GM21619 (cell line): ENCODE data around the gene TMEM168.
"Not testable (repeated sequence)": the region's sequence is repeated elsewhere in the genome, so short reads cannot be mapped to it uniquely, and the experiment has no call there.

Source experiments
- ATAC-seq: cut with Tn5 transposase; IDR thresholded peaks from one replicate; pipeline ENCODE4 v1.9.1; 2021; ENCODE audit not compliant: unreplicated experiment

TMEM168 gene

DNA sequence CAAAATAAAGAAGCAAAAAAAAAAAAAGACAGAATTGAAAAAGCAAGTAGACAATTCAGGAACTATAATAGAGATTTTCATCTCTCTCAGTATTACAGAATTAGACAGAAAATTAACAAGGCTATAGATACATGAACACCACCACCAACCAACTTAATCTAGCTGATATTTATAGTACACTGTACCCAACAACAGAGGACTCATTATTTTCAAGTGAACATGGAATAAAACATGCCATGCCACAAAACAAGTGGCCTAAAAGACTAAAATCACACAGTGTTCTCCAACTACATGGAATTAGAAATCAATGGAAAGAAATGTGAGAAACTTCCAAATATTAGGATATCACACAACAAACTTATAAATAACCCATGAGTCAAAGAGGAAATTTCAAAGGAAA lies 9.1 kb downstream of the TMEM168 start:
- ATAC-seq = no peak

DNA sequence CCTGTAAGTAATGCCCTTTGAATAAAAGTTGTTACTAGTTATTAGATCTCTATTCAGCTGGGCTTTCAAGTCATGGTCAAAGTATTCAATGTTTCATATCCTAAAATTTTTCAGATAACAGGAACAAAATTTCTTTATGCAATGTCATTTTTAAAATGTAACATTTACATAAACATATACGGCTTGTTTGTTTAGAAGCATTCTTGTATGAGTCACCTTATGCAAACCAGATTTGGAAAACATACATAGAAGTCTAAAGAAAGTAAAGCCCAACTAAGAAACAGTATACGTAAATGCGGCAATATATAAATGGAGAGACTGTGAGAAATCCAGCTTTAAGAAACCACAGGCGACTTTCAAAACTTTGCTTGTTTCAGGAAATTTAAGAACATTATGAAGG lies 10.5 kb downstream of the TMEM168 start:
- ATAC-seq = no peak

- no peak for ATAC-seq
Observed at GRCh38 chr7:112777406-112777805, 12.8 kb downstream of the TMEM168 start.

- ATAC-seq = no peak
Observed at GRCh38 chr7:112771166-112771565, 19.0 kb downstream of the TMEM168 start.

GRCh38 chr7:112770051-112770450 lies 20.1 kb downstream of the TMEM168 start:
- no peak for ATAC-seq

DNA sequence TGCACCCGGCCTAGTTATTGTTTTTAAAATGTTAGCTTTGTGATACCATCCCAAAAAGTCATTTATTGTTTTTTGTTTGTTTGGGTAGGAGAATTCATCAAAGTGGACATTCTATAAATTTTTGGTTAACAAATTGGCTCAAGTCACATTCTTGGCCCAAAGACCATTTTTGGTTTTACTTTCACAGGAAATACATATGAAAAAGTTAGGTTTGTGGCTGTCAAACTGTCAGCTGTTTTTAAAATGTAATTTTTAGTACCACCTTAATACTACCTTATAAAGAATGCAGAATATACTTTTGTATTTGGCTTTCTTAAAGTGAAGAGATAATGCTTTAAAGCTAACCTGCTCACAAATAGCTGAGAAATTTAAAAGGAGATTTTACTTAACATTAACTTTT lies 25.1 kb downstream of the TMEM168 start:
- no peak for ATAC-seq

GRCh38 chr7:112763996-112764395 lies 26.2 kb downstream of the TMEM168 start:
- ATAC-seq = no peak

GRCh38 chr7:112763298-112763697 lies 26.9 kb downstream of the TMEM168 start:
- ATAC-seq = no peak

DNA sequence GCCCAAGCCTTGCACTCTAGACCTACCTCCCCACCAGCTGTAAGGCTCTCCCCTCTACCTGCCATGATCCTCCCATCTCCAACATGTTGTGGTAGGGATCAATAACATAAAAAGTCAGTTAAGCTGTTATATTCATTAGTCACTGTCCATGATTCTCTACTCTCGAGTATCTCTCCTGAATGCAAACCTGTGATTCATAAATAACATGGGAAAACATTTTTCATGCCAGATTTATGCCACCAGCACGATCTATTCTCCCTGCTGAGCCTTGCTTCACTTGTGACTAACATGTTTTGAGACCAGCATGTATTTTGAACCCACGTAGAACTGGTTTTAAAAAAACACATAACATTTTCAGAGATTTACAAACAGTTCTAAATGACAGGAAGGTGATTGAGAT lies 30.3 kb downstream of the TMEM168 start:
- ATAC-seq = no peak

DNA sequence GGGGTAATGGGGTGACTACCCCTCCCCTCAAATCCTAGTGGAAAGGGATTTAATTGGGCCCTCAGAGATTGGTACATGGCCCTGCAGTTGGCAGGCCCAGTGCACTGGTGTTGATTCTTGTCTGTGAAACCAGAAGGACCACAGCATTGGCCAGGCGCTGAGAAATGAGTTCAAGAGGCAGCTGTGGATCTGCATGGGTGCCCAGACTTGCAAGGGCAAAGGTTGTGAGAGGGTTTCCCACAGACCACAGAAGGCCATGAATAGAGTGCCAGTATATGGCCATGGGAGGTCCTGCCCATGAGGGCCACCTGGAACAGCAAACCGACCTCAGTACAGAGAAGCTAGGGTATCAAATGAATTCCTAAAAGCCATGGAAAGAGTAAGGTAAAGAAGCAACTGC lies 32.9 kb downstream of the TMEM168 start:
- ATAC-seq = no peak

DNA sequence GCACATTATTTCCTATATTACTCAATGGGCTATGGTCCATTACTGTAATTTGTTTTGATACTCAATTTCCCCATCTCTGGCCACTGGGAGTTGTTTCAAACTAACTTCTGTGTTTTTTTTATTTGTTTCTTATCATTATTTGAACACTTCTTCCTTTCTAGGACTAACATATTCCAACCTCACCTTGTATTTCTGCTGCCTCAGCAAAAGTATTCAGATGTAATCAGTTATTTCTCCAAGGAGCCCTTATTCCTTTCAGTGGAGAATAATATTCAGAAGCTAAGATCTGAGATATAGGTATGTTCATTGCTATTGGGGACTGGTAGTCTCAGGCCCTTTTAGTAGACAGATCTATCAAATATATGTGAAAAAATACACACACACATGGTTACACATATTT lies 36.9 kb downstream of the TMEM168 start:
- no peak for ATAC-seq

GRCh38 chr7:112752576-112752975 lies 37.6 kb downstream of the TMEM168 start:
- ATAC-seq = no peak

GRCh38 chr7:112749775-112750174 lies 40.4 kb downstream of the TMEM168 start:
- ATAC-seq = no peak

GRCh38 chr7:112748381-112748780 lies 41.8 kb downstream of the TMEM168 start:
- no peak for ATAC-seq

DNA sequence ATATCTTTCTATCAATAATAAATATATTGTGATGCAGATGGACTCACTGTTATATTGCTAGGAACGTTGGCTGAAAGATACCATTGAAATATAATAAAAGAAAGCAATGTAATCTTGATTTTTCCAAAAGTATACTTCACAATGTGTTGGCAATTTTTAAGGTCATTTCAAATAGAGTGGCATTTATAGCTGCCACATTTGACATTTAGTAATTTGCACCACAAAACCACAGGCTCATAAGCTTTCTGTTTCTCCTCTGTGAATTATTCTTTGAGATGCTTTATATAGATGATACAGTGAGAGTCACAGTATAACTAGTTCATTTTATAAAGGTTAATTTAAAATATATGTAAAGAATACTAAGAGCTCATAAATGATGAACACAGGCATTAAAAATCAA lies 44.6 kb downstream of the TMEM168 start:
- no peak for ATAC-seq

DNA sequence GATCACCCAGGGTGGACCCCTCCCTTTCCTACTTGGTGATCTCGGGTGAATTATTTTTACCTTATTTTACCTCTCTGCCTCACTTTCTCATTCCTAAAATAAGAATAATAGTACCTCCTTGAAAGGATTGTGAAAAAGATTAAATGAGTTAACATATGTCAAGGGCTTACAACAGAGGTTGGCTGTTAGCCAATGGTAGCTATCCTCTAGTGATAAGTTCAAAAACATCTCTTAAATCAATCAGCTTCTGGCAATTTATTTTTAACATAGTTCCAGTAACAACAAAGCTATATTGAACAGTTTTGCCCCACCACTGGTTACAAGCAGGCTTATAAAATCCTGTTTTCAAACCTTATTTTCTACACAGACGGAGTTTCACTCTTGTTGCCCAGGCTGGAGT lies 45.4 kb downstream of the TMEM168 start:
- ATAC-seq = no peak

GRCh38 chr7:112743811-112744210 lies 46.4 kb downstream of the TMEM168 start:
- ATAC-seq = no peak

- no peak for ATAC-seq
Observed at GRCh38 chr7:112740667-112741066, 49.5 kb downstream of the TMEM168 start.

DNA sequence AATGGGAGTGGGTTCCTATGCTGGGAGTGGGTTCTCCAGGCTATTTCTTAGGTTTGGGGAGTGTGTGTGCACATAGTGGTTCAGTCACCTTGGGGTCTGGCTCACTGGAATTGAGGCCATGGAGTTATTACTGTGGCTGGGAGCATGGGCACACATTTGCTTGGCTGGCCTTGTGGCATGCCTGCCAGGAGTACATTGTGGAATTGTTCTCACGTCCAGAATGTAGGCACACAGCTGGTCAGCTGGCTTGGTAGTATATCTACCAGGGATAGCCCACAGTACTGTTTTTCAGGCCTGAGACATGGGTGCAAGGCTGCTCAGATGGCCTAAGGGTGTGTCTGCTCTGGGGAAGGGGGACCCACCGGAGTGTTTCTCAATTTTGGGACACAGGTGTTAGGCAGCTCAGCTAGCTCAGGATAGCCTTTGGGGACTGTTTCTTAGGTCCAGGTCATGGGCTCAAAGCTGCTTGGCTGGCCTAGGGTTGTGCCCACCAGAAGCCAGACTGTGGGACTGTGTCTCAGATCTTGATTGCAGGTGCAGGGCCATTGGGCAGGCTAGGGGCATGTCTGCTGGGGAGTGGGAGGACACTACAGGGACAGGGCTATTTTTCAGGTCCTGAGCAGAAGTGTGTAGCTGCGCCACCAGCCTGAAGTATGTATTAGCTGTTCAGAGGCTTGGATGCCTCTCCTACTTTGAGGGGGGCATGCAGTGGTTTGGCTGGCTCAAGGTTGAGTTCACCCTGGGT lies 50.6 kb downstream of the TMEM168 start:
- ATAC-seq = no peak

DNA sequence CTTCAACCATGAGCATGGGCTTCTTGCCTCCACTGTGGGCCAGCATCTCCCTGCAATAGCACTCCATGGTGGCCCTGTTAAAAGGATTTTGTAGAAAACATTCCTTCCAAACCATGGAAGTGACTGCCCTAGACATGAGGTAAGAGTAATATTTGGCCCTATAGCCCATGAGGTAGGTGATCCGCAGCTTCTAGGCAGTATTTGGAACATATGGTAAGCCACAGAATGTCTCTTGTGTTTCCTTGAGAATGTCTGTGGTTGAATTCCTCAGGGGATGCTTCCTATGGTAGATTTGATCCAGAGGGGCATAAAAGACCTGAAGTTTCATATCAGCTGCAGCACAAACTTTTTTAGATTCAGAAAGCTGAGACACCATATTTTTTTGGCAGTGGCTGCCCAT lies 54.9 kb downstream of the TMEM168 start:
- ATAC-seq = no peak

DNA sequence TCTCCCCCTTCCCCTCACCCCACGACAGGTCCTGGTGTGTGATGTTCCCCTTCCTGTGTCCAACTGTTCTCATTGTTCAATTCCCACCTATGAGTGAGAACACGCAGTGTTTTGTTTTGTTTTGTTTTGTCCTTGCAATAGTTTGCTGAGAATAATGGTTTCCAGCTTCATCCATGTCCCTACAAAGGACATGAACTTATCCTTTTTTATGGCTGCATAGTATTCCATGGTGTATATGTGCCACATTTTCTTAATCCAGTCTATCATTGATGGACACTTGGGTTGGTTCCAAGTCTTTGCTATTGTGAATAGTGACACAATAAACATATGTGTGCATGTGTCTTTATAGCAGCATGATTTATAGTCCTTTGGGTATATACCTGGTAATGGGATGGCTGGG lies 58.9 kb downstream of the TMEM168 start:
- not testable (repeated sequence) for ATAC-seq

- no peak for ATAC-seq
Observed at GRCh38 chr7:112726076-112726475, 64.1 kb downstream of the TMEM168 start.

- ATAC-seq = no peak
Observed at GRCh38 chr7:112723416-112723815, 66.8 kb downstream of the TMEM168 start.
